IMR-90 (cell line): Measurements from ENCODE around the gene MAP3K15. TPM values are rescaled to one million over a fixed set of nuclear protein-coding genes. Genes with fewer than 3 reads are reported as not detected.

ENCODE experiments used
- ATAC-seq: fragments of 200-7000 bp; cut with Tn5 transposase; 2 replicates; pipeline ENCODE4 v1.9.1; 2020; ENCODE audit warnings: low read depth, mild to moderate bottlenecking, moderate library complexity
- BruUV-seq: library from RNA; stranded (reverse); fragments of 400-500 nt; replicated peaks from 2 replicates; lab custom pipeline; 2021; lab: Mats Ljungman, UMichigan
- CTCF ChIA-PET: fragments of 300-600 bp; formaldehyde crosslinking; extraction: SDS; loops from one replicate; lab custom pipeline; 2021; ENCODE audit warnings: antibody characterized with exemption; lab: Yijun Ruan, JAX
- POLR2A ChIA-PET: fragments of 300-600 bp; sonication (Branson Sonifier 250); formaldehyde crosslinking; loops from one replicate; lab custom pipeline; 2022; ENCODE audit warnings: antibody characterized with exemption; ENCODE audit not compliant: unreplicated experiment; lab: Charles Lee
- DNase-seq: peaks from one replicate; pipeline ENCODE4 v3.0.0; 2013
- H2AFZ ChIP-seq: replicated peaks from 2 replicates; pipeline ENCODE3; 2013; ENCODE audit warnings: low read length, mild to moderate bottlenecking; ENCODE audit not compliant: poor library complexity
- H2AK5ac ChIP-seq: 2 replicates; pipeline ENCODE4 v1.6.1; 2013; ENCODE audit warnings: low read depth, low read length, inconsistent platforms
- H2AK9ac ChIP-seq: replicated peaks from 2 replicates; pipeline ENCODE3; 2013; ENCODE audit warnings: mild to moderate bottlenecking, low read depth, low read length, moderate library complexity; ENCODE audit not compliant: poor library complexity
- H2BK120ac ChIP-seq: 2 replicates; pipeline ENCODE4 v1.6.1; 2013; ENCODE audit warnings: low read depth, low read length, inconsistent platforms
- H2BK15ac ChIP-seq: 3 replicates; pipeline ENCODE4 v1.6.1; 2013; ENCODE audit warnings: low read depth, low read length, inconsistent platforms
- H2BK20ac ChIP-seq: 2 replicates; pipeline ENCODE4 v1.6.1; 2013; ENCODE audit warnings: low read depth, mild to moderate bottlenecking, inconsistent platforms, low read length, moderate library complexity
- H2BK5ac ChIP-seq: 2 replicates; pipeline ENCODE4 v1.6.1; 2013; ENCODE audit warnings: mild to moderate bottlenecking, low read depth, low read length, inconsistent platforms; ENCODE audit not compliant: poor library complexity, severe bottlenecking
- H3K14ac ChIP-seq: replicated peaks from 2 replicates; pipeline ENCODE4 v1.6.1; 2013; ENCODE audit warnings: low read depth, low read length, inconsistent platforms
- H3K18ac ChIP-seq: 2 replicates; pipeline ENCODE4 v1.6.1; 2013; ENCODE audit warnings: low read depth, low read length, control low read depth
- H3K23ac ChIP-seq: 2 replicates; pipeline ENCODE4 v1.6.1; 2013; ENCODE audit warnings: low read depth, low read length, inconsistent platforms
- H3K27ac ChIP-seq: 2 replicates; pipeline ENCODE4 v1.5.1; 2013; ENCODE audit warnings: mild to moderate bottlenecking, control low read depth, low read length; ENCODE audit not compliant: insufficient read depth
- H3K27me3 ChIP-seq: 2 replicates; pipeline ENCODE4 v1.6.1; 2013; ENCODE audit warnings: low read length; ENCODE audit not compliant: control insufficient read depth, insufficient read depth
- H3K36me3 ChIP-seq: 2 replicates; pipeline ENCODE4 v1.6.1; 2013; ENCODE audit warnings: low read length, mixed read lengths; ENCODE audit not compliant: control insufficient read depth, insufficient read depth
- H3K4ac ChIP-seq: 2 replicates; pipeline ENCODE4 v1.6.1; 2013; ENCODE audit warnings: low read depth, low read length, inconsistent platforms
- H3K4me1 ChIP-seq: 2 replicates; pipeline ENCODE4 v1.6.1; 2013; ENCODE audit warnings: low read length, mixed read lengths; ENCODE audit not compliant: control insufficient read depth, insufficient read depth
- H3K4me2 ChIP-seq: 2 replicates; pipeline ENCODE4 v1.6.1; 2013; ENCODE audit warnings: low read depth, mild to moderate bottlenecking, control low read depth, low read length, moderate library complexity
- H3K4me3 ChIP-seq: 2 replicates; pipeline ENCODE4 v1.5.1; 2013; ENCODE audit warnings: low read depth, mild to moderate bottlenecking, control low read depth, low read length, moderate library complexity; ENCODE audit not compliant: insufficient read depth
- H3K56ac ChIP-seq: 2 replicates; pipeline ENCODE4 v1.6.1; 2013; ENCODE audit warnings: low read length, inconsistent platforms; ENCODE audit not compliant: insufficient read depth; ENCODE audit errors: extremely low read depth
- H3K79me1 ChIP-seq, 2 experiments: 2 replicates each; pipeline ENCODE4 v1.6.1; 2013; ENCODE audit warnings: low read length in 2 of 2, inconsistent platforms in 1 of 2, low read depth in 1 of 2
- H3K9ac ChIP-seq: 2 replicates; pipeline ENCODE4 v1.6.1; 2013; ENCODE audit warnings: low read depth, low read length, control low read depth
- H3K9me1 ChIP-seq: 2 replicates; pipeline ENCODE4 v1.6.1; 2013; ENCODE audit warnings: low read length, inconsistent platforms; ENCODE audit not compliant: insufficient read depth
- H3K9me3 ChIP-seq: 2 replicates; pipeline ENCODE4 v1.6.1; 2013; ENCODE audit warnings: low read length; ENCODE audit not compliant: control insufficient read depth, insufficient read depth
- H4K20me1 ChIP-seq: 2 replicates; pipeline ENCODE4 v1.6.1; 2013; ENCODE audit warnings: low read length, inconsistent platforms; ENCODE audit not compliant: insufficient read depth
- H4K5ac ChIP-seq: 2 replicates; pipeline ENCODE4 v1.6.1; 2013; ENCODE audit warnings: mild to moderate bottlenecking, low read depth, low read length, control low read depth
- H4K8ac ChIP-seq, 2 experiments: 2 replicates each; pipeline ENCODE4 v1.6.1; 2013; ENCODE audit warnings: low read depth in 2 of 2, low read length in 2 of 2, control low read depth in 1 of 2, inconsistent platforms in 1 of 2
- H4K91ac ChIP-seq: 2 replicates; pipeline ENCODE4 v1.6.1; 2013; ENCODE audit warnings: low read depth, low read length, inconsistent platforms; ENCODE audit not compliant: insufficient read depth
- CHD1 ChIP-seq: IDR thresholded peaks from 2 replicates; pipeline ENCODE4 v1.6.1; 2012; ENCODE audit warnings: low read depth, low read length, improper control_type of control experiment
- MAFK ChIP-seq: IDR thresholded peaks from 2 replicates; pipeline ENCODE4 v1.6.1; 2012; ENCODE audit warnings: low read depth, low read length, improper control_type of control experiment
- MAZ ChIP-seq: IDR thresholded peaks from 2 replicates; pipeline ENCODE4 v1.6.1; 2012; ENCODE audit warnings: low read depth, mild to moderate bottlenecking, low read length, improper control_type of control experiment, moderate library complexity, borderline replicate concordance
- MXI1 ChIP-seq: IDR thresholded peaks from 2 replicates; pipeline ENCODE4 v1.6.1; 2012; ENCODE audit warnings: low read depth, mild to moderate bottlenecking, low read length, moderate library complexity, borderline replicate concordance
- NFE2L2 ChIP-seq: fragments of 150-350 bp; IDR thresholded peaks from 2 replicates; pipeline ENCODE4 v1.6.1; 2016; ENCODE audit warnings: low read depth, mild to moderate bottlenecking, low read length
- POLR2A ChIP-seq: IDR thresholded peaks from 2 replicates; pipeline ENCODE4 v1.6.1; 2012; ENCODE audit warnings: mild to moderate bottlenecking, low read depth, low read length
- RAD21 ChIP-seq: IDR thresholded peaks from 2 replicates; pipeline ENCODE4 v1.6.1; 2012; ENCODE audit warnings: low read length, improper control_type of control experiment
- RCOR1 ChIP-seq: IDR thresholded peaks from 2 replicates; pipeline ENCODE4 v1.6.1; 2012; ENCODE audit warnings: mild to moderate bottlenecking, low read length, improper control_type of control experiment; ENCODE audit not compliant: insufficient replicate concordance
- RFX5 ChIP-seq: IDR thresholded peaks from 2 replicates; pipeline ENCODE4 v1.8.0; 2012; ENCODE audit warnings: low read depth, mild to moderate bottlenecking, low read length, moderate library complexity
- SMC3 ChIP-seq: fragments of 150-350 bp; IDR thresholded peaks from 2 replicates; pipeline ENCODE4 v1.6.1; 2016; ENCODE audit warnings: low read depth, mild to moderate bottlenecking, antibody characterized with exemption, low read length, moderate library complexity
- WGBS, 2 experiments: methylation state at CpG; one replicate each; pipeline versions ENCODE4 v1.1.5 to v1.1.7; 2013; ENCODE audit warnings: missing lambda C conversion rate in 2 of 2; ENCODE audit not compliant: insufficient read length in 1 of 2; ENCODE audit errors: extremely low coverage in 2 of 2; 5-methylcytosine and 5-hydroxymethylcytosine counted together
- dilution Hi-C: fragments of 300-500 bp; cut with HindIII; formaldehyde crosslinking; loops from one replicate; pipeline ENCODE4 v1.14.3; 2018; ENCODE audit warnings: low sequenced_read_pairs; ENCODE audit not compliant: unreplicated experiment
- in situ Hi-C: fragments of 300-500 bp; cut with MboI; formaldehyde crosslinking; loops from 3 replicates; pipeline ENCODE4 v1.14.3; 2019; ENCODE audit warnings: low sequenced_read_pairs, inconsistent platforms, mixed read lengths
- intact Hi-C: fragments of 100-400 bp; cut with micrococcal nuclease; formaldehyde crosslinking; loops from 2 replicates; pipeline ENCODE4 v1.10.0; 2022
- polyA plus RNA-seq, 3 experiments: library from polyadenylated mRNA; depleted of rRNA; stranded (reverse); fragments of >200 nt; gene quantifications; 2 replicates each; pipeline ENCODE4 v1.2.3, GENCODE V29; 2012; ENCODE audit warnings: low replicate concordance in 1 of 3
- total RNA-seq: library from RNA; depleted of rRNA; stranded (reverse); fragments of >200 nt; gene quantifications from 2 replicates; pipeline ENCODE4 v1.2.3, GENCODE V29; 2012
- TF ChIP-seq, protein P1 (sequence below): conservative IDR thresholded peaks from 2 replicates; pipeline ENCODE4 v1.5.1; 2012; ENCODE audit warnings: mild to moderate bottlenecking, low read depth, low read length, improper control_type of control experiment

Gene MAP3K15
- total and polyA plus RNA-seq, 2 of the 4 experiments (the other 2 are of a cell fraction), result under 0.01 to 0.10 TPM

DNA sequence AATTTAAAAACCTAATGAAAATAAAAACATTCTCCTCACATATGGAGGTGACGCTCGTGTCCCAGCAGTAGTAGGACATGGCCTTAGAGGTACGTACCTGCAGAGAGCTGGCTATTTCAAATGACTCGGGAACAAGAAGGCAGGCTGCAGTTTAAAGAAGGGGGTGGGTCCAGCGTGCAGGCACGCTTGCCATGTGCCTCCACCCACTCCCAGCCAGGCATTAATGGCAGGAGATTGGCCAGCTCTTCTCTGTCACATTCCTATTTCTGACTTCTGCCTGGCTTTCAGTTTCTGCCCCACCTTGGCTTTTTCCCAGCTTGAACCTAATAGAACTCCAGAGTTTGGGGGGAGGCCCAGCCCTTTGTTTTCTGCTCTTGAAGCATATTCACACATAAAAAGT, 154.4 kb downstream of the MAP3K15 start:
- H3K18ac ChIP-seq, result no peak overlapping the region
- H3K4me3 ChIP-seq, result no peak overlapping the region
- no peak overlapping the region for H2AK5ac ChIP-seq
- no peak overlapping the region for H4K5ac ChIP-seq
- H2BK5ac ChIP-seq, result no peak overlapping the region
- BruUV-seq, result no TSS peak
- no peaks in the 10 kb centered on the region for H3K9me1 ChIP-seq
- H4K8ac ChIP-seq, result no peak overlapping the region
- H2AK9ac ChIP-seq, result no peak overlapping the region
- no peaks in the 10 kb centered on the region for H4K20me1 ChIP-seq
- ChIA-PET POLR2A (no interaction called here), CTCF (no interaction called here)
- TF ChIP-seq POLR2A, result no peak
- TF ChIP-seq MAZ, result no peak
- TF ChIP-seq, protein P1, sequence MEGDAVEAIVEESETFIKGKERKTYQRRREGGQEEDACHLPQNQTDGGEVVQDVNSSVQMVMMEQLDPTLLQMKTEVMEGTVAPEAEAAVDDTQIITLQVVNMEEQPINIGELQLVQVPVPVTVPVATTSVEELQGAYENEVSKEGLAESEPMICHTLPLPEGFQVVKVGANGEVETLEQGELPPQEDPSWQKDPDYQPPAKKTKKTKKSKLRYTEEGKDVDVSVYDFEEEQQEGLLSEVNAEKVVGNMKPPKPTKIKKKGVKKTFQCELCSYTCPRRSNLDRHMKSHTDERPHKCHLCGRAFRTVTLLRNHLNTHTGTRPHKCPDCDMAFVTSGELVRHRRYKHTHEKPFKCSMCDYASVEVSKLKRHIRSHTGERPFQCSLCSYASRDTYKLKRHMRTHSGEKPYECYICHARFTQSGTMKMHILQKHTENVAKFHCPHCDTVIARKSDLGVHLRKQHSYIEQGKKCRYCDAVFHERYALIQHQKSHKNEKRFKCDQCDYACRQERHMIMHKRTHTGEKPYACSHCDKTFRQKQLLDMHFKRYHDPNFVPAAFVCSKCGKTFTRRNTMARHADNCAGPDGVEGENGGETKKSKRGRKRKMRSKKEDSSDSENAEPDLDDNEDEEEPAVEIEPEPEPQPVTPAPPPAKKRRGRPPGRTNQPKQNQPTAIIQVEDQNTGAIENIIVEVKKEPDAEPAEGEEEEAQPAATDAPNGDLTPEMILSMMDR, result no peak
- TF ChIP-seq SMC3, result no peak
- TF ChIP-seq NFE2L2, result no peak
- TF ChIP-seq MXI1, result no peak
- no peak for TF ChIP-seq CHD1
- no peak for TF ChIP-seq RAD21
- no peak for TF ChIP-seq RFX5
- TF ChIP-seq RCOR1, result no peak
- no peak for TF ChIP-seq MAFK
- H2AFZ ChIP-seq, result peak overlapping the region; percentile 43
- dilution Hi-C loops, result no loop called here
- no peak overlapping the region for H2BK120ac ChIP-seq
- H3K9me3 ChIP-seq, result no peaks in the 10 kb centered on the region
- H3K27me3 ChIP-seq, result no peaks in the 10 kb centered on the region
- H2BK20ac ChIP-seq, result no peak overlapping the region
- no peak for ATAC-seq
- in situ Hi-C loops, result loop anchor here (25.0 kb wide), 2 partner anchors 426 to 626 kb away; partner anchors contain the start of gene BCLAF3
- no CpG with 5 or more reads among the region's 6 CpGs for WGBS, 2 experiments
- H3K14ac ChIP-seq, result no peak overlapping the region
- no peak overlapping the region for H3K4me2 ChIP-seq
- H4K91ac ChIP-seq, result no peak overlapping the region
- H2BK15ac ChIP-seq, result no peak overlapping the region
- H3K4ac ChIP-seq, result no peak overlapping the region
- H3K4me1 ChIP-seq, result no peaks in the 10 kb centered on the region
- no peak overlapping the region for H3K27ac ChIP-seq
- no peak overlapping the region for H3K23ac ChIP-seq
- H3K79me1 ChIP-seq, result no peaks in the 10 kb centered on the region
- H3K36me3 ChIP-seq, result peaks cover 20% of the 10 kb centered on the region
- no peak overlapping the region for H3K56ac ChIP-seq
- H3K9ac ChIP-seq, result no peak overlapping the region
- intact Hi-C loops, result no loop called here
- DNase-seq, result no peak
